SK-N-SH (cell line): ENCODE results near the gene MCRIP2. TPM values are rescaled to one million over a fixed set of nuclear protein-coding genes. Genes with fewer than 3 reads are reported as not detected.

Source experiments
- CTCF ChIA-PET: fragments of 300-600, 350-600 bp; formaldehyde crosslinking; extraction: SDS; loops from one replicate; lab custom pipeline; 2021; lab: Yijun Ruan, JAX
- POLR2A ChIA-PET: fragments of 350-600 bp; sonication (Branson Sonifier 250); formaldehyde crosslinking; extraction: SDS; loops from one replicate; lab custom pipeline; 2020; ENCODE audit warnings: antibody characterized with exemption, inconsistent platforms; lab: Yijun Ruan, JAX
- DNase-seq: peaks from one replicate; pipeline ENCODE4 v3.0.0; 2012
- H2AFZ ChIP-seq: fragments of 200-600 bp; sonication (generic); 2 replicates; pipeline ENCODE4 v1.8.1; 2016; ENCODE audit warnings: antibody characterized with exemption, mild to moderate bottlenecking, low read depth
- H3F3A ChIP-seq: fragments of 200-600 bp; sonication (generic); replicated peaks from 2 replicates; pipeline ENCODE3; 2016; ENCODE audit warnings: antibody characterized with exemption, mild to moderate bottlenecking; ENCODE audit not compliant: insufficient read depth
- H3K27ac ChIP-seq, 2 experiments: fragments of 200-500 bp in 1 of 2; fragments of 200-600 bp in 1 of 2; sonication (Bioruptor generic) in 1 of 2; sonication (generic), shearing (Covaris generic) in 1 of 2; 2 replicates each; pipeline versions ENCODE4 v1.5.1 to v1.6.1; 2014 to 2016; ENCODE audit warnings: low read depth in 2 of 2, inconsistent platforms in 1 of 2, low read length in 1 of 2, mild to moderate bottlenecking in 1 of 2, mixed read lengths in 1 of 2
- H3K27me3 ChIP-seq: fragments of 200-600 bp; sonication (generic), shearing (Covaris generic); 2 replicates; pipeline ENCODE4 v1.6.1; 2016; ENCODE audit warnings: mixed run types; ENCODE audit not compliant: insufficient read depth
- H3K36me3 ChIP-seq, 2 experiments: fragments of 200-500 bp in 1 of 2; fragments of 200-600 bp in 1 of 2; sonication (Bioruptor generic) in 1 of 2; sonication (generic) in 1 of 2; replicated peaks in 1 of 2; 2 replicates each; pipeline versions ENCODE3 to v1.5.1; 2014 to 2016; ENCODE audit warnings: low read length in 1 of 2, mild to moderate bottlenecking in 1 of 2; ENCODE audit not compliant: insufficient read depth in 2 of 2, control insufficient read depth in 1 of 2
- H3K4me1 ChIP-seq, 2 experiments: fragments of 200-500 bp in 1 of 2; fragments of 200-600 bp in 1 of 2; sonication (Bioruptor generic) in 1 of 2; sonication (generic), shearing (Covaris generic) in 1 of 2; 2 replicates each; pipeline versions ENCODE4 v1.5.1 to v1.6.1; 2014 to 2016; ENCODE audit warnings: low read depth in 1 of 2, low read length in 1 of 2, mixed run types in 1 of 2; ENCODE audit not compliant: insufficient read depth in 2 of 2, control insufficient read depth in 1 of 2
- H3K4me2 ChIP-seq: fragments of 200-600 bp; sonication (generic), shearing (Covaris generic); 2 replicates; pipeline ENCODE4 v1.6.1; 2017; ENCODE audit warnings: mixed run types
- H3K4me3 ChIP-seq, 2 experiments: fragments of 200-500 bp in 1 of 2; fragments of 200-600 bp in 1 of 2; sonication (Bioruptor generic) in 1 of 2; sonication (generic), shearing (Covaris generic) in 1 of 2; 2 replicates each; pipeline versions ENCODE4 v1.5.1 to v1.8.1; 2014 to 2016; ENCODE audit warnings: low read depth in 2 of 2, inconsistent platforms in 1 of 2, low read length in 1 of 2, mild to moderate bottlenecking in 1 of 2, mixed read lengths in 1 of 2, moderate library complexity in 1 of 2
- H3K79me2 ChIP-seq: fragments of 200-600 bp; sonication (generic); 2 replicates; pipeline ENCODE4 v1.8.1; 2017; ENCODE audit warnings: mild to moderate bottlenecking; ENCODE audit not compliant: insufficient read depth
- H3K9ac ChIP-seq: fragments of 200-600 bp; sonication (generic); 2 replicates; pipeline ENCODE4 v1.6.1; 2017; ENCODE audit warnings: mixed run types
- H3K9me2 ChIP-seq: fragments of 200-600 bp; sonication (generic); 2 replicates; pipeline ENCODE4 v1.6.1; 2017; ENCODE audit warnings: mixed run types
- H3K9me3 ChIP-seq: fragments of 200-600 bp; sonication (generic); 2 replicates; pipeline ENCODE4 v1.6.1; 2017; ENCODE audit warnings: mixed run types, mild to moderate bottlenecking, moderate library complexity
- H4K20me1 ChIP-seq: fragments of 200-600 bp; sonication (generic); 2 replicates; pipeline ENCODE4 v1.6.1; 2017; ENCODE audit warnings: mild to moderate bottlenecking, mixed run types; ENCODE audit not compliant: insufficient read depth
- GABPA ChIP-seq: IDR thresholded peaks from 2 replicates; pipeline ENCODE4 v1.4.0; 2012; ENCODE audit warnings: low read depth, mild to moderate bottlenecking
- MEF2A ChIP-seq: IDR thresholded peaks from 2 replicates; pipeline ENCODE4 v1.4.0; 2012; ENCODE audit warnings: low read depth, borderline replicate concordance
- NFIC ChIP-seq: IDR thresholded peaks from 2 replicates; pipeline ENCODE4 v1.4.0; 2012; ENCODE audit warnings: borderline replicate concordance
- POLR2AphosphoS5 ChIP-seq: IDR thresholded peaks from 2 replicates; pipeline ENCODE4 v1.6.1; 2012; ENCODE audit warnings: low read depth, low read length
- RXRA ChIP-seq: IDR thresholded peaks from 2 replicates; pipeline ENCODE4 v1.4.0; 2012; ENCODE audit warnings: low read depth, mild to moderate bottlenecking, borderline replicate concordance
- TEAD4 ChIP-seq: IDR thresholded peaks from 2 replicates; pipeline ENCODE4 v1.4.0; 2012; ENCODE audit warnings: mild to moderate bottlenecking, borderline replicate concordance; ENCODE audit not compliant: insufficient read depth
- YY1 ChIP-seq: IDR thresholded peaks from 2 replicates; pipeline ENCODE4 v1.4.0; 2012; ENCODE audit warnings: low read depth, mild to moderate bottlenecking
- ZBTB33 ChIP-seq: IDR thresholded peaks from 2 replicates; pipeline ENCODE4 v1.4.0; 2012; ENCODE audit warnings: low read depth, borderline replicate concordance
- WGBS: methylation state at CpG from one replicate; pipeline ENCODE4 v1.1.6; 2017; ENCODE audit warnings: low lambda C conversion rate; 5-methylcytosine and 5-hydroxymethylcytosine counted together
- polyA plus RNA-seq, 3 experiments: library from polyadenylated mRNA; depleted of rRNA; stranded (reverse); fragments of >200 nt; gene quantifications; 2 replicates each; pipeline ENCODE4 v1.2.3, GENCODE V29; 2012
- TF ChIP-seq, protein P1 (sequence below): fragments of 150-350 bp; IDR thresholded peaks from 2 replicates; pipeline ENCODE4 v1.6.1; 2016; ENCODE audit warnings: mild to moderate bottlenecking, low read depth, low read length
- TF ChIP-seq, protein P2 (sequence below): fragments of 200-600 bp; sonication (generic); IDR thresholded peaks from 2 replicates; pipeline ENCODE4 v1.6.1; 2017; ENCODE audit warnings: antibody characterized with exemption, mild to moderate bottlenecking, moderate library complexity
- TF ChIP-seq, protein P3 (sequence below): IDR thresholded peaks from 2 replicates; pipeline ENCODE4 v1.6.1; 2012; ENCODE audit warnings: mild to moderate bottlenecking, low read depth, low read length, moderate library complexity

Gene MCRIP2
- polyA plus RNA-seq, 1 of the 3 experiments (the other 2 are of a cell fraction), result 36.9 TPM

GRCh38 chr16:595942-596735 lies 45.5 kb upstream of the MCRIP2 start:
- Histone ChIP-seq H3K9me2 (no peaks in the 10 kb centered on the region), H3F3A (peaks cover 5% of the 10 kb centered on the region), H3K27ac (no peak overlapping the region), H3K4me1 (peaks cover 0 to 5% of the 10 kb centered on the region in 2 experiments; a peak in 1 of 4 replicates), H4K20me1 (peaks cover 47% of the 10 kb centered on the region), H3K36me3 (peaks cover 0 to 2% of the 10 kb centered on the region in 2 experiments), H3K4me3 (no peak overlapping the region), H2AFZ (no peak overlapping the region), H3K4me2 (no peak overlapping the region), H3K27me3 (no peaks in the 10 kb centered on the region), H3K9ac (no peak overlapping the region), H3K79me2 (peaks cover 67% of the 10 kb centered on the region), H3K9me3 (no peaks in the 10 kb centered on the region)
- 96% methylated on average over 34 of the region's 34 CpGs for WGBS
- TF ChIP-seq NFIC, result no peak
- no peak for TF ChIP-seq RXRA
- no peak for TF ChIP-seq MEF2A
- TF ChIP-seq TEAD4, result no peak
- no peak for TF ChIP-seq YY1
- TF ChIP-seq, protein P1, sequence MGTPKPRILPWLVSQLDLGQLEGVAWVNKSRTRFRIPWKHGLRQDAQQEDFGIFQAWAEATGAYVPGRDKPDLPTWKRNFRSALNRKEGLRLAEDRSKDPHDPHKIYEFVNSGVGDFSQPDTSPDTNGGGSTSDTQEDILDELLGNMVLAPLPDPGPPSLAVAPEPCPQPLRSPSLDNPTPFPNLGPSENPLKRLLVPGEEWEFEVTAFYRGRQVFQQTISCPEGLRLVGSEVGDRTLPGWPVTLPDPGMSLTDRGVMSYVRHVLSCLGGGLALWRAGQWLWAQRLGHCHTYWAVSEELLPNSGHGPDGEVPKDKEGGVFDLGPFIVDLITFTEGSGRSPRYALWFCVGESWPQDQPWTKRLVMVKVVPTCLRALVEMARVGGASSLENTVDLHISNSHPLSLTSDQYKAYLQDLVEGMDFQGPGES, result no peak
- no peak for TF ChIP-seq POLR2AphosphoS5
- TF ChIP-seq, protein P2, sequence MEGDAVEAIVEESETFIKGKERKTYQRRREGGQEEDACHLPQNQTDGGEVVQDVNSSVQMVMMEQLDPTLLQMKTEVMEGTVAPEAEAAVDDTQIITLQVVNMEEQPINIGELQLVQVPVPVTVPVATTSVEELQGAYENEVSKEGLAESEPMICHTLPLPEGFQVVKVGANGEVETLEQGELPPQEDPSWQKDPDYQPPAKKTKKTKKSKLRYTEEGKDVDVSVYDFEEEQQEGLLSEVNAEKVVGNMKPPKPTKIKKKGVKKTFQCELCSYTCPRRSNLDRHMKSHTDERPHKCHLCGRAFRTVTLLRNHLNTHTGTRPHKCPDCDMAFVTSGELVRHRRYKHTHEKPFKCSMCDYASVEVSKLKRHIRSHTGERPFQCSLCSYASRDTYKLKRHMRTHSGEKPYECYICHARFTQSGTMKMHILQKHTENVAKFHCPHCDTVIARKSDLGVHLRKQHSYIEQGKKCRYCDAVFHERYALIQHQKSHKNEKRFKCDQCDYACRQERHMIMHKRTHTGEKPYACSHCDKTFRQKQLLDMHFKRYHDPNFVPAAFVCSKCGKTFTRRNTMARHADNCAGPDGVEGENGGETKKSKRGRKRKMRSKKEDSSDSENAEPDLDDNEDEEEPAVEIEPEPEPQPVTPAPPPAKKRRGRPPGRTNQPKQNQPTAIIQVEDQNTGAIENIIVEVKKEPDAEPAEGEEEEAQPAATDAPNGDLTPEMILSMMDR, result no peak
- no peak for TF ChIP-seq ZBTB33
- TF ChIP-seq, protein P3, sequence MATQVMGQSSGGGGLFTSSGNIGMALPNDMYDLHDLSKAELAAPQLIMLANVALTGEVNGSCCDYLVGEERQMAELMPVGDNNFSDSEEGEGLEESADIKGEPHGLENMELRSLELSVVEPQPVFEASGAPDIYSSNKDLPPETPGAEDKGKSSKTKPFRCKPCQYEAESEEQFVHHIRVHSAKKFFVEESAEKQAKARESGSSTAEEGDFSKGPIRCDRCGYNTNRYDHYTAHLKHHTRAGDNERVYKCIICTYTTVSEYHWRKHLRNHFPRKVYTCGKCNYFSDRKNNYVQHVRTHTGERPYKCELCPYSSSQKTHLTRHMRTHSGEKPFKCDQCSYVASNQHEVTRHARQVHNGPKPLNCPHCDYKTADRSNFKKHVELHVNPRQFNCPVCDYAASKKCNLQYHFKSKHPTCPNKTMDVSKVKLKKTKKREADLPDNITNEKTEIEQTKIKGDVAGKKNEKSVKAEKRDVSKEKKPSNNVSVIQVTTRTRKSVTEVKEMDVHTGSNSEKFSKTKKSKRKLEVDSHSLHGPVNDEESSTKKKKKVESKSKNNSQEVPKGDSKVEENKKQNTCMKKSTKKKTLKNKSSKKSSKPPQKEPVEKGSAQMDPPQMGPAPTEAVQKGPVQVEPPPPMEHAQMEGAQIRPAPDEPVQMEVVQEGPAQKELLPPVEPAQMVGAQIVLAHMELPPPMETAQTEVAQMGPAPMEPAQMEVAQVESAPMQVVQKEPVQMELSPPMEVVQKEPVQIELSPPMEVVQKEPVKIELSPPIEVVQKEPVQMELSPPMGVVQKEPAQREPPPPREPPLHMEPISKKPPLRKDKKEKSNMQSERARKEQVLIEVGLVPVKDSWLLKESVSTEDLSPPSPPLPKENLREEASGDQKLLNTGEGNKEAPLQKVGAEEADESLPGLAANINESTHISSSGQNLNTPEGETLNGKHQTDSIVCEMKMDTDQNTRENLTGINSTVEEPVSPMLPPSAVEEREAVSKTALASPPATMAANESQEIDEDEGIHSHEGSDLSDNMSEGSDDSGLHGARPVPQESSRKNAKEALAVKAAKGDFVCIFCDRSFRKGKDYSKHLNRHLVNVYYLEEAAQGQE, result no peak
- TF ChIP-seq GABPA, result no peak
- CTCF ChIA-PET, result interaction anchor here (0.9 kb wide), 1 partner anchor 28 kb away, joined by 3 read pairs; no protein-coding TSS in a partner anchor
- POLR2A ChIA-PET, result interaction anchor here (0.9 kb wide), 1 partner anchor 70 kb away, joined by 4 read pairs; no protein-coding TSS in a partner anchor
- no peak for DNase-seq
